Skin of body (tissue), 2 donors: ENCODE measurements around the gene SMG6. TPM values are rescaled to one million over a fixed set of nuclear protein-coding genes. Genes with fewer than 3 reads are reported as not detected.

Source experiments
- DNase-seq: peaks from one replicate; lab custom pipeline; 2025; lab: John Stamatoyannopoulos, UW
- total RNA-seq: library from RNA; depleted of rRNA; stranded (reverse); fragments of >200 nt; gene quantifications from one replicate; pipeline ENCODE4 v1.2.3, GENCODE V29; 2014

The SMG6 gene
- total RNA-seq, 1 donor from 2014 or later = 21.1 TPM

GRCh38 chr17:2063261-2064146, 240.1 kb downstream of the SMG6 start:
- DNase-seq = peak; percentile 49

DNA sequence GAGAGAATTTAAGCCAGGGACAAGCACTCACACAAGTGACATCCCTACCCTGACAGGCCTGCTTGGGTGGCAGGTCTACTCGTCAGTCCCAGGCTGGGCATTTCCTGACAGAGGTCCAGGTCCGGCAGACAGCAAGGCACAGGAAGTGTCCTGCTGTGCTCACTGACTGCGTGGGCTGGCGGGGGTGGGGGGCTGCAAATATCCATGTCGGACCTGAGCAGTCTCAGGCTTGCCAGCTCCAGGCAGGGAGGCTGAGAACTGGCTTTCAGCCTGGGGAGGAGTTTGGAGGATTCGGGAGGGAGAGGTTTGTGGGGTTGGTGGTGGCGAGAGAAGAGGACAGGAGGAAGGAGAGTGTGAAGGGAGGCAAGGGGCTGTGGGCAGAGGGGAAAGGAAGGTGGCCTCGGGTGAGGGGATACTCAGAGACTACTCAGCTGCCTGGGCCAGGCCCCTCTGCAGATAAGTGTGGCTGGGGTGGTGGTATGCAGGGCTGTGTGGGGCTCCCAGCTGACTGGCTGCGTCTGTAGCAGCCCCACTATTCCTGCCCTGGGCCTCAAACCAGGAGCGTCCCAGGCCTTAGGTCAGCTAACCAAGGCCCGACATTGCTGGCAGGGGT, 240.9 kb downstream of the SMG6 start:
- no peak for DNase-seq

DNA sequence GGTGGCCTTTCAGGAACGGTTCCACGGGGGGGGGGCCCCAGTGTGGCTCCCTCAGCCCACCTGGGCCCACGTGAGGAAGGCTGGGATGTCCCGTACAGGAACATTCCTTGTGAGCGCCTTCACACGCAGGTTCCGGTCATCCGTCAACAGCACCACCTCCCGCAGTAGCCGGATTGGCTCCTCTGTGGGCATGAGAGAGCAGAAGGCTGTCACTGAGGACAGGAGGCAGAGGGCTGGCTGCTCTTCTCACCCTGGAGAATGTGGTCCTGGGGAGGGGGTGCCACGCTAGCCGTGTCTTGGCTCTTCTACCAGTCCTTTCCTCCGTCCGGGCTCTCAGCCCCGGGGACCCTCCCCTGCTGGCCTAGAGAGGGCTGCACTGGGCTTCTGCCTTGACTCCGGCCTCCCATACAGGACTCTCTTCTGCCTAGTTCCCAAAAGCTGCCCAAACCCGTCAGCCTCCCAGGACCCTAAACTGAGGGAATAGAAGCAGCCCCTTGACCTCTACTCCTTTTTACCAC, 242.1 kb downstream of the SMG6 start:
- no peak for DNase-seq

DNA sequence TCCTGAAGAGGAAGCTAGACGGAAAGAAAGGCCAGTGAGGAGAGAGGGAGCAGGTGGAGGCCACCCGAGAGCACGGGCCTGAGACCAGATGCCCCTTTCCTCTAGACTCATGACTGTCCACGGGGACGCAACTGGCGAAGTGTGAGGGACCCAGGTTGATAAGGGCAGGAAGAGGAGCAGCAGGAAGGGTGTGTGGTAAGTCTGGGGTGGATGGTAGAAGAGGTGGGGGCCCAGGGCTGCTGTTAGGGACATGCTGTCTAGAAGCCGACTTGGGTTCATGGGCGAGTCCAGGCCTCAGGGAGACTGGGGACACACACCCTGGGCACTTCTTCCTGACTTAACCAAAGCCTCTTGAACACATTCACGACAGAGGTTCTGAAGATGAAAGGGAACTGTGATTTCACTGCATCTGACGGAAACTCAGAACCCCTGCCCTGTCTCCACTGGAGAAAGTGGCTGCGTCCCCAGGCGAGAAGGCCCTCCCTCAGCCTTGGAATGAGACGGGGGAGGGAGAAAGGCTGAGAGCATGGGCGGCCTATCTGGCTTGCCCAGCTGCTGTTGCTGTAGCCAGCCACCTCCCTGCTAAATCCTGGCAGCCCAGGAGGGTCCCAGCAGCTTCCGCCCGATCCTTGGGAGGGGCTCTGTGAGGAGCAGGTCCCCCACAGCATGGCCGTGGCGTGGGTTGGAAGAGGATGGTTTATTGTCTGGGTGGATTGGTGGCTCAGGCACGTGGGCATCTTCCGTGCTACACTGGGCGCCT, 242.7 kb downstream of the SMG6 start:
- DNase-seq = no peak

GRCh38 chr17:2060385-2060658, 243.3 kb downstream of the SMG6 start:
- DNase-seq = no peak

GRCh38 chr17:2059547-2060384, 243.8 kb downstream of the SMG6 start:
- DNase-seq = no peak

GRCh38 chr17:2058586-2059546, 244.7 kb downstream of the SMG6 start:
- peak; percentile 15 for DNase-seq

DNA sequence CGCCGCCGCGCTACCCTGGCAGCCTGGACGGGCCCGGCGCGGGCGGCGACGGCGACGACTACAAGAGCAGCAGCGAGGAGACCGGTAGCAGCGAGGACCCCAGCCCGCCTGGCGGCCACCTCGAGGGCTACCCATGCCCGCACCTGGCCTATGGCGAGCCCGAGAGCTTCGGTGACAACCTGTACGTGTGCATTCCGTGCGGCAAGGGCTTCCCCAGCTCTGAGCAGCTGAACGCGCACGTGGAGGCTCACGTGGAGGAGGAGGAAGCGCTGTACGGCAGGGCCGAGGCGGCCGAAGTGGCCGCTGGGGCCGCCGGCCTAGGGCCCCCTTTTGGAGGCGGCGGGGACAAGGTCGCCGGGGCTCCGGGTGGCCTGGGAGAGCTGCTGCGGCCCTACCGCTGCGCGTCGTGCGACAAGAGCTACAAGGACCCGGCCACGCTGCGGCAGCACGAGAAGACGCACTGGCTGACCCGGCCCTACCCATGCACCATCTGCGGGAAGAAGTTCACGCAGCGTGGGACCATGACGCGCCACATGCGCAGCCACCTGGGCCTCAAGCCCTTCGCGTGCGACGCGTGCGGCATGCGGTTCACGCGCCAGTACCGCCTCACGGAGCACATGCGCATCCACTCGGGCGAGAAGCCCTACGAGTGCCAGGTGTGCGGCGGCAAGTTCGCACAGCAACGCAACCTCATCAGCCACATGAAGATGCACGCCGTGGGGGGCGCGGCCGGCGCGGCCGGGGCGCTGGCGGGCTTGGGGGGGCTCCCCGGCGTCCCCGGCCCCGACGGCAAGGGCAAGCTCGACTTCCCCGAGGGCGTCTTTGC, 245.6 kb downstream of the SMG6 start:
- DNase-seq = no peak

DNA sequence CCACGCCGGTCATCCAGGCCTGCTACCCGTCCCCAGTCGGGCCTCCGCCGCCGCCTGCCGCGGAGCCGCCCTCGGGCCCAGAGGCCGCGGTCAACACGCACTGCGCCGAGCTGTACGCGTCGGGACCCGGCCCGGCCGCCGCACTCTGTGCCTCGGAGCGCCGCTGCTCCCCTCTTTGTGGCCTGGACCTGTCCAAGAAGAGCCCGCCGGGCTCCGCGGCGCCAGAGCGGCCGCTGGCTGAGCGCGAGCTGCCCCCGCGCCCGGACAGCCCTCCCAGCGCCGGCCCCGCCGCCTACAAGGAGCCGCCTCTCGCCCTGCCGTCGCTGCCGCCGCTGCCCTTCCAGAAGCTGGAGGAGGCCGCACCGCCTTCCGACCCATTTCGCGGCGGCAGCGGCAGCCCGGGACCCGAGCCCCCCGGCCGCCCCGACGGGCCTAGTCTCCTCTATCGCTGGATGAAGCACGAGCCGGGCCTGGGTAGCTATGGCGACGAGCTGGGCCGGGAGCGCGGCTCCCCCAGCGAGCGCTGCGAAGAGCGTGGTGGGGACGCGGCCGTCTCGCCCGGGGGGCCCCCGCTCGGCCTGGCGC, 246.3 kb downstream of the SMG6 start:
- no peak for DNase-seq

DNA sequence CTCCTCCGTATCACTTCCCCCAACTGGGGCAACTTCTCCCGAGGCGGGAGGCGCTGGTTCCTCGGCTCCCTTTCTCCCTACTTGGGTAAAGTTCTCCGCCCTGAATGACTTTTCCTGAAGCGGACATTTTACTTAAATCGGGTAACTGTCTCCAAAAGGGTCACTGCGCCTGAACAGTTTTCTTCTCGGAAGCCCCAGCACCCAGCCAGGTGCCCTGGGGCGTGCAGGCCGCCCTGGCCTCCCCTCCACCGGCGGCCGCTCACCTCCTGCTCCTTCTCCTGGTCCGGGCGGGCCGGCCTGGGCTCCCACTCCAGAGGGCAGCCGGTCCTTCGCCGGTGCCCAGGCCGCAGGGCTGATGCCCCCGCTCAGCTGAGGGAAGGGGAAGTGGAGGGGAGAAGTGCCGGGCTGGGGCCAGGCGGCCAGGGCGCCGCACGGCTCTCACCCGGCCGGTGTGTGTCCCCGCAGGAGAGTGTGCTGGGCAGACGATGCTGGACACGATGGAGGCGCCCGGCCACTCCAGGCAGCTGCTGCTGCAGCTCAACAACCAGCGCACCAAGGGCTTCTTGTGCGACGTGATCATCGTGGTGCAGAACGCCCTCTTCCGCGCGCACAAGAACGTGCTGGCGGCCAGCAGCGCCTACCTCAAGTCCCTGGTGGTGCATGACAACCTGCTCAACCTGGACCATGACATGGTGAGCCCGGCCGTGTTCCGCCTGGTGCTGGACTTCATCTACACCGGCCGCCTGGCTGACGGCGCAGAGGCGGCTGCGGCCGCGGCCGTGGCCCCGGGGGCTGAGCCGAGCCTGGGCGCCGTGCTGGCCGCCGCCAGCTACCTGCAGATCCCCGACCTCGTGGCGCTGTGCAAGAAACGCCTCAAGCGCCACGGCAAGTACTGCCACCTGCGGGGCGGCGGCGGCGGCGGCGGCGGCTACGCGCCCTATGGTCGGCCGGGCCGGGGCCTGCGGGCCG, 247.1 kb downstream of the SMG6 start:
- no peak for DNase-seq

- no peak for DNase-seq
Measured at GRCh38 chr17:2055292-2056205, 248.0 kb downstream of the SMG6 start.

GRCh38 chr17:2054512-2055291, 248.9 kb downstream of the SMG6 start, which contains the start of gene HIC1:
HIC1 (plus strand) TSS chr17:2055103; CDS start chr17:2056691, 1,588 bp downstream.
- DNase-seq = peak; percentile 73

DNA sequence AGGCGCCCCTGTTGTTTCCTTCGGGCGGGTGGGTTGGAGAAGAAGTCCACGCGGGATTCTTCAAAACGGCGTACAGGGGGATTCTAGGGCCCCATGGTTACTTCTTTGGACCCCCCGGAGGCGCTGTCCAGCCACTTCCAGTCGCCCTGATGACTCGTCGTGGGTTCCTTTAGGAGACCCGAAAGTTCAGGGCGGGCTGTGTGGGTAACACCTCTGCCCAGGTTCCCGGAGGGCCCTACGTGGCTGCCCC, 249.4 kb downstream of the SMG6 start:
- DNase-seq = peak; percentile 60

- DNase-seq = peak; percentile 64
Measured at GRCh38 chr17:2053380-2054261, 250.0 kb downstream of the SMG6 start.
